Epithelial cell of prostate (primary cell): Measurements from ENCODE around the gene CFAP299.
"Not testable (repeated sequence)": the region's sequence is repeated elsewhere in the genome, so short reads cannot be mapped to it uniquely, and the experiment has no call there.

ENCODE experiments used
- DNase-seq: peaks from one replicate; pipeline ENCODE4 v3.0.0-alpha.2; 2011; ENCODE audit warnings: low read depth, low spot score
- H3K27ac ChIP-seq: fragments of 450-650 bp; 2 replicates; pipeline ENCODE4 v1.5.1; 2017; ENCODE audit warnings: mild to moderate bottlenecking

CFAP299 gene

GRCh38 chr4:80790152-80790551 is 454.6 kb downstream of the CFAP299 start:
- DNase-seq = no peak
- no peak overlapping the region for H3K27ac ChIP-seq

GRCh38 chr4:80793660-80794059 is 458.1 kb downstream of the CFAP299 start:
- peak; percentile 22 for DNase-seq
- peak overlapping the region; percentile 69 for H3K27ac ChIP-seq

GRCh38 chr4:80798082-80798481 is 462.6 kb downstream of the CFAP299 start:
- no peak overlapping the region for H3K27ac ChIP-seq
- DNase-seq = no peak

- H3K27ac ChIP-seq, DNase-seq: not testable (repeated sequence)
Observed at GRCh38 chr4:80800719-80801118, 465.2 kb downstream of the CFAP299 start.

- H3K27ac ChIP-seq = no peak overlapping the region
- DNase-seq = no peak
Observed at GRCh38 chr4:80803337-80803736, 467.8 kb downstream of the CFAP299 start.

GRCh38 chr4:80806472-80806871 is 470.9 kb downstream of the CFAP299 start:
- DNase-seq = no peak
- H3K27ac ChIP-seq = no peak overlapping the region

- no peak for DNase-seq
- no peak overlapping the region for H3K27ac ChIP-seq
Observed at GRCh38 chr4:80809039-80809729, 473.7 kb downstream of the CFAP299 start.

- H3K27ac ChIP-seq = no peak overlapping the region
- DNase-seq = no peak
Observed at GRCh38 chr4:80811406-80811805, 475.9 kb downstream of the CFAP299 start.

- H3K27ac ChIP-seq = no peak overlapping the region
- DNase-seq = no peak
Observed at GRCh38 chr4:80812145-80812544, 476.6 kb downstream of the CFAP299 start.

GRCh38 chr4:80814266-80814665 is 478.7 kb downstream of the CFAP299 start:
- no peak overlapping the region for H3K27ac ChIP-seq
- no peak for DNase-seq

GRCh38 chr4:80831383-80832361 is 496.1 kb downstream of the CFAP299 start:
- peak; percentile 77 for DNase-seq
- peak overlapping the region; percentile 44 for H3K27ac ChIP-seq

GRCh38 chr4:80839281-80839680 is 503.8 kb downstream of the CFAP299 start:
- no peak for DNase-seq
- H3K27ac ChIP-seq = no peak overlapping the region

GRCh38 chr4:80839792-80840191 is 504.3 kb downstream of the CFAP299 start:
- H3K27ac ChIP-seq = no peak overlapping the region
- DNase-seq = no peak

GRCh38 chr4:80840396-80840795 is 504.9 kb downstream of the CFAP299 start:
- H3K27ac ChIP-seq = no peak overlapping the region
- no peak for DNase-seq

GRCh38 chr4:80841587-80842281 is 506.2 kb downstream of the CFAP299 start:
- DNase-seq = no peak
- no peak overlapping the region for H3K27ac ChIP-seq

- H3K27ac ChIP-seq = no peak overlapping the region
- DNase-seq = no peak
Observed at GRCh38 chr4:80846210-80846609, 510.7 kb downstream of the CFAP299 start.

GRCh38 chr4:80852061-80852460 is 516.5 kb downstream of the CFAP299 start:
- DNase-seq = no peak
- H3K27ac ChIP-seq = no peak overlapping the region

- DNase-seq = no peak
- H3K27ac ChIP-seq = no peak overlapping the region
Observed at GRCh38 chr4:80873571-80873970, 538.0 kb downstream of the CFAP299 start.

GRCh38 chr4:80874979-80875378 is 539.4 kb downstream of the CFAP299 start:
- no peak for DNase-seq
- H3K27ac ChIP-seq = no peak overlapping the region

- no peak for DNase-seq
- no peak overlapping the region for H3K27ac ChIP-seq
Observed at GRCh38 chr4:80875642-80876041, 540.1 kb downstream of the CFAP299 start.

- H3K27ac ChIP-seq = no peak overlapping the region
- no peak for DNase-seq
Observed at GRCh38 chr4:80876810-80877209, 541.3 kb downstream of the CFAP299 start.
